B cell (primary cell): ENCODE results near the gene ZNF609. TPM values are rescaled to one million over a fixed set of nuclear protein-coding genes. Genes with fewer than 3 reads are reported as not detected.

Experiments
- ATAC-seq: fragments of 200-7000 bp; cut with Tn5 transposase; one replicate; pipeline ENCODE4 v1.10.0; 2021; ENCODE audit warnings: low read depth, mild to moderate bottlenecking, moderate number of reproducible peaks, moderate library complexity
- CTCF ChIA-PET: fragments of 350-600 bp; sonication (Branson Sonifier 250); formaldehyde crosslinking; loops from one replicate; lab custom pipeline; 2021; ENCODE audit warnings: antibody characterized with exemption, inconsistent platforms; lab: Charles Lee
- POLR2A ChIA-PET: fragments of 350-600 bp; sonication (Branson Sonifier 250); formaldehyde crosslinking; loops from one replicate; lab custom pipeline; 2021; ENCODE audit warnings: antibody characterized with exemption; lab: Charles Lee
- DNase-seq: peaks from one replicate; pipeline ENCODE4 v3.0.0; 2013
- H2AFZ ChIP-seq: 2 replicates; pipeline ENCODE4 v1.6.1; 2012; ENCODE audit warnings: mild to moderate bottlenecking, low read depth, low read length; ENCODE audit not compliant: insufficient read depth, poor library complexity, severe bottlenecking
- H3K27ac ChIP-seq, 2 donors: 1 replicate in 1 of 2; 2 replicates in 1 of 2; pipeline ENCODE4 v1.5.1; 2012 to 2013; ENCODE audit warnings: low read length in 2 of 2, mild to moderate bottlenecking in 2 of 2, moderate library complexity in 1 of 2
- H3K27me3 ChIP-seq, 4 experiments: fragments of 200-600 bp in 1 of 4; sonication (generic) in 1 of 4; replicated peaks in 1 of 4; 1 replicate in 2 of 4; 2 replicates in 2 of 4; pipeline versions ENCODE4 v1.6.1 to v1.7.0; 2013 to 2016; ENCODE audit warnings: low read length in 3 of 4, mild to moderate bottlenecking in 2 of 4, mixed read lengths in 1 of 4, moderate library complexity in 1 of 4; ENCODE audit not compliant: insufficient read depth in 4 of 4, control insufficient read depth in 3 of 4; ENCODE audit errors: control extremely low read depth in 1 of 4
- H3K36me3 ChIP-seq, 2 experiments: replicated peaks in 1 of 2; 1 replicate in 1 of 2; 2 replicates in 1 of 2; pipeline versions ENCODE4 v1.6.1 to v1.7.1; 2013; ENCODE audit warnings: low read length in 1 of 2; ENCODE audit not compliant: insufficient read depth in 2 of 2, control insufficient read depth in 1 of 2; ENCODE audit errors: control extremely low read depth in 1 of 2, extremely low read depth in 1 of 2
- H3K4me1 ChIP-seq, 2 donors: fragments of 200-600 bp in 1 of 2; sonication (generic) in 1 of 2; 1 replicate in 1 of 2; 2 replicates in 1 of 2; pipeline versions ENCODE4 v1.5.1 to v1.6.1; 2013 to 2017; ENCODE audit warnings: low read length in 2 of 2; ENCODE audit not compliant: control insufficient read depth in 2 of 2, insufficient read depth in 2 of 2
- H3K4me2 ChIP-seq: replicated peaks from 2 replicates; pipeline ENCODE3; 2012; ENCODE audit warnings: mild to moderate bottlenecking, low read depth, low read length; ENCODE audit not compliant: poor library complexity, severe bottlenecking
- H3K4me3 ChIP-seq, 5 experiments: fragments of 200-600 bp in 1 of 5; sonication (generic) in 1 of 5; 1 replicate in 3 of 5; 2 replicates in 2 of 5; pipeline versions ENCODE4 v1.5.1 to v1.7.0; 2011 to 2016; ENCODE audit warnings: low read length in 4 of 5, mild to moderate bottlenecking in 4 of 5, low read depth in 2 of 5, control low read depth in 1 of 5, moderate library complexity in 1 of 5; ENCODE audit not compliant: insufficient read depth in 1 of 5; ENCODE audit errors: control extremely low read depth in 1 of 5, extremely low read depth in 1 of 5
- H3K79me2 ChIP-seq: fragments of 200-600 bp; sonication (generic); one replicate; pipeline ENCODE4 v1.6.0; 2016; ENCODE audit warnings: low read length; ENCODE audit not compliant: control insufficient read depth, insufficient read depth
- H3K9ac ChIP-seq: fragments of 200-600 bp; sonication (generic); 2 replicates; pipeline ENCODE4 v1.6.1; 2017; ENCODE audit warnings: mild to moderate bottlenecking, low read length, moderate library complexity
- H3K9me3 ChIP-seq, 3 donors: one replicate each; pipeline versions ENCODE4 v1.6.1 to v1.7.1; 2013; ENCODE audit warnings: low read length in 2 of 3; ENCODE audit not compliant: control insufficient read depth in 2 of 3, insufficient read depth in 1 of 3; ENCODE audit errors: control extremely low read depth in 1 of 3
- H4K20me1 ChIP-seq: 2 replicates; pipeline ENCODE4 v1.6.0; 2012; ENCODE audit warnings: mild to moderate bottlenecking, low read length; ENCODE audit not compliant: insufficient read depth, control insufficient read depth, poor library complexity, severe bottlenecking
- H3K27ac Mint-ChIP-seq: one replicate; pipeline ENCODE4 v1.8.0; 2021; ENCODE audit warnings: mixed read lengths
- H3K27me3 Mint-ChIP-seq: one replicate; pipeline ENCODE4 v1.8.0; 2021; ENCODE audit warnings: mixed read lengths
- H3K4me1 Mint-ChIP-seq: one replicate; pipeline ENCODE4 v1.8.0; 2021; ENCODE audit warnings: mixed read lengths
- H3K4me3 Mint-ChIP-seq: one replicate; pipeline ENCODE4 v1.8.0; 2021; ENCODE audit warnings: mixed read lengths
- H3K9me3 Mint-ChIP-seq: one replicate; pipeline ENCODE4 v1.8.0; 2022; ENCODE audit warnings: mixed read lengths; ENCODE audit not compliant: insufficient read depth
- CTCF ChIP-seq: fragments of 200-600 bp; IDR thresholded peaks from one replicate; pipeline ENCODE4 v1.8.0; 2022; ENCODE audit warnings: antibody characterized with exemption, mild to moderate bottlenecking
- EZH2 ChIP-seq: IDR thresholded peaks from 2 replicates; pipeline ENCODE4 v1.6.1; 2012; ENCODE audit warnings: borderline replicate concordance, low read depth, mild to moderate bottlenecking, moderate library complexity, low read length; ENCODE audit not compliant: insufficient read depth, poor library complexity, severe bottlenecking
- WGBS: methylation state at CpG from one replicate; pipeline ENCODE4 v1.1.5; 2013; ENCODE audit warnings: missing lambda C conversion rate; ENCODE audit not compliant: insufficient coverage; 5-methylcytosine and 5-hydroxymethylcytosine counted together
- intact Hi-C: fragments of 100-400 bp; cut with micrococcal nuclease; formaldehyde crosslinking; loops from one replicate; pipeline ENCODE4 v1.10.0; 2022
- polyA plus RNA-seq: library from polyadenylated mRNA; depleted of rRNA; stranded (reverse); fragments of >200 nt; gene quantifications from 2 replicates; pipeline ENCODE4 v1.2.3, GENCODE V29; 2012
- total RNA-seq, 2 donors: library from RNA; stranded (reverse); fragments of 120-200 nt in 1 of 2; gene quantifications; 1 replicate in 1 of 2; 2 replicates in 1 of 2; pipeline versions ENCODE4 v1.2.3 to v1.2.4, GENCODE V29; 2013 to 2022

ZNF609 gene
- total and polyA plus RNA-seq, 2 donors (not counting 1 experiment from before 2014, with no cell fraction given): 5.8 to 32.9 TPM

DNA sequence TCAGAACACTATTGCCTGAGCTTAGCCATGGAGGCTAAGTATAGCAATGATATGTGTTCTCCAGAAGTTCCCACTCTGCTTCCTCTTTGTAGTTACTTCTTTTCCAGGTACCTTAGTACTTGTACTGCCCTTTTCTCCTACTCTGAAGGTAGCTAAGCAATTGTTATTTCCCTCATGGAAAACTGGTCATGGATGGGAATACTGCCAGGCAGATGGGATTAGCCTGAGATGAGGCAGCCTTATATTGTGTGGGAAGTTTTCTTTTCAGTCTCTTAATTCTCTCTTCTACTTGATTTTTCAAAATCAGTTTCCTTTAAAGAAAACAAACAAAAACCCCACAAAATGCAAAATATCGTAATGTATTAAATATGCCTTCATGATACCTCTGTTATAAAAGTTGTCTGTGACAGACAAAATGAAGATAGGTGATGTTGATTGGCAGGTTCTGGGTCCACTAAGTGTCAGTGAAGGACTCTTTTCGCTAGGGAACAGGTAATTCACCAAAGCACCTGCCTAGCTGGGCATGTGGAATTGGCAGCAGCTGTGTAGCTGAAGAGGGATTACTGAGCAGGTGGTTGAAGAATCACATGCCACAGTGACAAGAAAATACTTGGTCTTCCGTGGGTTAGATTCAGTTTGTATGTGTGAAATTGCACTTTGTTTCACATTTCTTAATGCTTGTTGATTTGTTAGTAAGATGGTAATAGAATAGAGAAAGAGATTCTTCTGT, 4.1 kb downstream of the ZNF609 start:
- peaks cover 54% of the 10 kb centered on the region for H3K4me1 Mint-ChIP-seq
- no peaks in the 10 kb centered on the region for H3K27me3 Mint-ChIP-seq
- H3K9me3 ChIP-seq: no peaks in the 10 kb centered on the region
- no peak for DNase-seq
- no peak for ATAC-seq
- H3K4me1 ChIP-seq: peaks cover 43 to 44% of the 10 kb centered on the region in 2 donors
- H3K4me3 ChIP-seq: no peak overlapping the region
- H3K27me3 ChIP-seq: no peaks in the 10 kb centered on the region
- ChIA-PET POLR2A (no interaction called here), CTCF (no interaction called here)
- H3K36me3 ChIP-seq: peaks cover 0 to under 1% of the 10 kb centered on the region in 2 experiments
- H4K20me1 ChIP-seq: peaks cover 5% of the 10 kb centered on the region
- intact Hi-C loops: loop anchor here (5.0 kb wide), 2 partner anchors 43 to 77 kb away; partner anchors contain the start of gene TRIP4
- TF ChIP-seq CTCF (no peak), EZH2 (no peak)
- no peak overlapping the region for H3K27ac ChIP-seq
- H2AFZ ChIP-seq: no peak overlapping the region
- H3K9ac ChIP-seq: no peak overlapping the region
- H3K4me2 ChIP-seq: peak overlapping the region; percentile 26
- peak overlapping the region; percentile 1 for H3K4me3 Mint-ChIP-seq
- H3K79me2 ChIP-seq: peaks cover 71% of the 10 kb centered on the region
- WGBS: 60% methylated on average over 2 of the region's 3 CpGs
- no peaks in the 10 kb centered on the region for H3K9me3 Mint-ChIP-seq
- H3K27ac Mint-ChIP-seq: peak overlapping the region; percentile 5

DNA sequence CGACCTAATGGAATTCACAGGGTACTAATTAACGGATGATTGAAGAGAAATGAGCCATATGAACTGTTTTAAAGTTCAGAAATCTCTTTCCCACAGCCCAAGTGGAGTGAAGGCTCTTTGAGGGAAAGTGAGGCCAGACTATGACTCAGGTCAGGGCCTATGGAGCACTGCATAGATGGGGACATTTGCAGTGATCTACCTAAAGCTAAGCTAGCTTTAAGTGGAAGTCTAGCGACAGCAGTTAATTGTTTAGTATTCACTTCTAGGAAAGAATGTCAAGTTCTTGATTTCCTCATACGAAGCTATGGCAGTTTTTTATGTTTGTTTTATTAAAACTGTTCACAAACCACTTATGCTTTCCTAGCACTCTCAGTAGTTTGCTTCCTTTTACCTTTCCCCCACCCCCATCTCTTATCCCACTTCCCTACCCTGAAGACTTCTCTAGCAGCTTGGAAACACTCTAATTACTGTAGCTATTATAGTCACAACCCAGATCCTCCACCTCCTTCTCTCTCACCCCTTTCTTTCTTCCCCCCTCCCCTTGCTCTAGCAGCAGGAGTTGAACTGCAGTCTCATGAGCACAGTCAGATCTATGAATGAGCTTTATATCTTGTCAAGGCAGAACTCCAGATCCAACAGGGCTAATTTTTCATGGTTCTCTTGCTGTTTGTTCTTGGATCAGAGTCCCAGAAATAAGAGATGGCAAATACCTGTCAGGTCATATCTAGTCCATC, 6.2 kb downstream of the ZNF609 start:
- Histone ChIP-seq H4K20me1 (peaks cover 5% of the 10 kb centered on the region), H3K27me3 (no peaks in the 10 kb centered on the region), H3K9me3 (no peaks in the 10 kb centered on the region), H3K79me2 (peaks cover 82% of the 10 kb centered on the region), H3K4me1 (peaks cover 31% of the 10 kb centered on the region in 2 donors), H3K9ac (no peak overlapping the region), H3K4me3 (no peak overlapping the region), H3K36me3 (peaks cover 0 to 2% of the 10 kb centered on the region in 2 experiments), H2AFZ (no peak overlapping the region), H3K27ac (no peak overlapping the region), H3K4me2 (no peak overlapping the region)
- no peaks in the 10 kb centered on the region for H3K9me3 Mint-ChIP-seq
- no peaks in the 10 kb centered on the region for H3K27me3 Mint-ChIP-seq
- TF ChIP-seq EZH2: no peak
- no peak for TF ChIP-seq CTCF
- no peak overlapping the region for H3K27ac Mint-ChIP-seq
- intact Hi-C loops: no loop called here
- ChIA-PET CTCF (no interaction called here), POLR2A (no interaction called here)
- no peak for ATAC-seq
- WGBS: no CpG with 5 or more reads among the region's 4 CpGs
- DNase-seq: no peak
- no peak overlapping the region for H3K4me3 Mint-ChIP-seq
- peaks cover 43% of the 10 kb centered on the region for H3K4me1 Mint-ChIP-seq
